CD4-positive, alpha-beta T cell treated with Interferon alpha-2 for 1 hour (primary cell): ENCODE data around the gene TGFBR1.
A peak's percentile ranks its signal among the peaks of the same experiment; 100 is the strongest.

Source experiments
- DNase-seq, 2 donors: peaks; one replicate each; pipeline ENCODE4 v3.0.0-alpha.2; 2020 to 2022

TGFBR1 gene

GRCh38 chr9:99104459-99105151, at the start of gene TGFBR1:
Gene TGFBR1, plus strand, starts transcription at chr9:99105113. Its CDS starts 93 bp downstream, at chr9:99105206.
- peak; percentile 92 to 96 for DNase-seq

DNA sequence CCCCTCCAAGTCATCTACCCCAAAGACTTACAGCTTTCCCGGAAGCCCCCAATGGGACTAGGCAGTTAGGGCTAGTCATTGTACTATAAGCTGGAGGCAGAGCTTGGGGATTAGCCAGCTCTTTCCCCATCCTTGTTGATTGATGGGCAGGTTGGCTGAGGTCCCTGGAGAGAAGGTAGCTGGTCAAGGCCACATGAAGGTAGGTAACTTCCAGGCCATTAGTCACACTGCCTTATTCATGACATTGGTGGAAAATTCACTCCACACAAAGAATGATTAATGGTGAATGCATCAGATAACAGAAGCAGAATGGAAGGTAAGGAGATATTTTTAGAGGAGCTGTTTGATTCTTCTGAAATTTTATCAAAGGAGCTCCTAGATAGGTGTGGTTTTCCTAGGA, 49.5 kb upstream of the TGFBR1 start:
- DNase-seq: no peak

DNA sequence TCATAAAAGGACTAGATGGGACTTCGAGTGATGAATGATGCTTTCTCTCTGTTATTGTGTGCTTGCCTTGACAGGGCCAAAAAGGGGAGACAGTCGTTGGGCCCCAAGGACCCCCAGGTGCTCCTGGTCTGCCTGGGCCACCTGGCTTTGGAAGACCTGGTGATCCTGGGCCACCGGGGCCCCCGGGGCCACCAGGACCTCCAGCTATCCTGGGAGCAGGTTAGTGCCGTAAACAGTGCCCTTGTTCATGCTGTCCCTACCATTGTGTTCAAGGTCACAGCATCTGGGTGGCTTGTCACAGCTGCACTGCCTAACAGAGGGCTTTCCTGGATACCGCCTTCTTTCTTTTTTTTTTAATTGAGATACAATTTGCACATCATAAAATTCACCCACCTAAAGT, 48.7 kb upstream of the TGFBR1 start:
- DNase-seq: no peak

GRCh38 chr9:99056886-99057664, 47.8 kb upstream of the TGFBR1 start:
- DNase-seq: peak in 1 of 2 donors; percentile 52

GRCh38 chr9:99057665-99058625, 47.0 kb upstream of the TGFBR1 start:
- peak; percentile 56 to 76 for DNase-seq

GRCh38 chr9:99058964-99059921, 45.7 kb upstream of the TGFBR1 start:
- peak; percentile 27 to 52 for DNase-seq

DNA sequence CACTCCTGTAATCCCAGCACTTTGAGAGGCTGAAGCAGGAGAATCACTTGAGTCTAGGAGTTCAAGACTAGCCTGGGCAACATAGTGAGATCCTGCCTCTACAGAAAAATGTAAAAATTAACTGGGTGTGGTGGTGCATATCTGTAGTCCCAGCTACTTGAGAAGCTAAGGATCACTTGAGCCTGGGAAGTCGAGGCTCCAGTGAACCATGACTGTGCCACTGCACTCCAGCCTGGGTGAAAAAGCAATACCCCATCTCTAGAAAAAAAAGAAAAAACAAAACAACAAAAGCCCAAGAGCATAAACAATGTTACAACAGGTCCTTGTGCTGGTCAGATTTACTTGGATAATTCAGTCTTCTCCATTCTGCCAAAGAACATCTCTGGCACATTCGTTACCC, 44.3 kb upstream of the TGFBR1 start:
- no peak for DNase-seq

- DNase-seq: no peak
These were observed 42.4 kb upstream of the TGFBR1 start for GRCh38 chr9:99062549-99062948.

DNA sequence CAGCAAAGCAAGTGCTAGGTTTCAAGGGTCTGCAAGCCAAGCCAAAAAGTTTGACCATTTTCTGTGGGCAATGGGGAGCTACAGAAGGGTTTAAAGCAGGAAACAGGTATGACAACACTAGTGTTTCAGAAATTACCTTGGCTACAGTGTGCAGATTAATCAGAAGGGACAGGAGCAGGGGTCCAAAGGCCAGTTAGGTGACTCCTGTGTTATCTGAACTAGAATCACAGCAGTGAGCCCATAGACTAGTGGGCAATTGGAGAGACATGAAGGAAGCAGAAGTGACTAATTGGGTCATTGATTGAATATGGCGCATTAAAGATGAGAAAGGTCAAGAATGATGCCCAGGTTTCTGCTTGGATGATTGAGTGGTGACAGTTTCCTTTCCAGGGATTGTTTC, 41.4 kb upstream of the TGFBR1 start:
- DNase-seq: no peak

DNA sequence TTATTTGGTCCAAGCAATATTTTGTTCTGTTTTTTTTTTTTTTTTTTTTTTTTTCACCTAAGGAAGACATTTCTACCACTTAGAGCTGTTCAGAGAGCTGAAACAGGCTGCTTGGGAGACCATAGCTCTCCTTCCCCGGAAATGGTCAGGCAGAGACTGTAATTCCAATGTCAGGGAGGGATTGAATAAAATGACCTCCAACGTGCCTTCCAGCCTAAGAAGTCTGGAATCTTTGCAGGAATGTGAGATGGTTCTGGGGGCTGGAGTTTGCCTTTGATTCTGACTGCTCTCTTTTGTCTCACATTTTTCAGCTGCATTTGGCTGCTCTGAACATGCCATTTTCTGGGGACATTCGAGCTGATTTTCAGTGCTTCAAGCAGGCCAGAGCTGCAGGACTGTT, 38.3 kb upstream of the TGFBR1 start:
- DNase-seq: no peak

DNA sequence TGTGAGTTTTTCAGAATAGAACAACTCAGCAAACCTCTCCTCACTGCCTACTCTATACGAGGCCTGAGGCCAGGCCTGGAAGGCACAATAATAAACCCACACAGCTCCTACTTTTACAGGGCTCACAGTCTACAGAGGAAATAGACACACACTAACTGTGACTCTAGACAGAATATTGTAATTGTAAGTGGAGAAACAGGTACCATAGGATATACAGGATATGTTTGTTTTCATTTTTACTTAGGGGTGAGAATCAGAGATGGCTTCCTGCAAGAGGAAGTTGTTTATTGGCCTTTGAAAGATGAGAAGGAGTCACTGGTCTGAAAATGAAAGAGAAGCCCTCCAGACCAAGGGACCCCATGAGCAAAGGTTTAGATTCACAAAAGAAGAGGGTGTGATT, 35.8 kb upstream of the TGFBR1 start:
- no peak for DNase-seq

DNA sequence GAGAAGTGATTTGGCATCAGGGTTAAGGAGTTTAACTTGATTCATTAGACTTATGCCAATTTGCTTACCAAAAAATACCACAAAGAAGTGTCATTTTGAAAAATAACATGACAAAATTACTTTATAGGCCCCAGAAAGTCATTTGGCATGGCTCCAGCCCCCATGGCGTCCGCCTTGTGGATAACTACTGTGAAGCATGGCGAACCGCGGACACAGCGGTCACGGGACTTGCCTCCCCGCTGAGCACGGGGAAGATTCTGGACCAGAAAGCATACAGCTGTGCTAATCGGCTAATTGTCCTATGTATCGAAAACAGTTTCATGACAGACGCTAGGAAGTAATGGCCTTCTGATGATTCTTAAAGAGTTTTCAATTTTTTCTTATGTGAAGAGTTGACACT, 35.4 kb upstream of the TGFBR1 start:
- no peak for DNase-seq

GRCh38 chr9:99070681-99071080, 34.2 kb upstream of the TGFBR1 start:
- DNase-seq: no peak

GRCh38 chr9:99071313-99072039, 33.4 kb upstream of the TGFBR1 start:
- DNase-seq: no peak

GRCh38 chr9:99072040-99072394, 32.9 kb upstream of the TGFBR1 start:
- no peak for DNase-seq

DNA sequence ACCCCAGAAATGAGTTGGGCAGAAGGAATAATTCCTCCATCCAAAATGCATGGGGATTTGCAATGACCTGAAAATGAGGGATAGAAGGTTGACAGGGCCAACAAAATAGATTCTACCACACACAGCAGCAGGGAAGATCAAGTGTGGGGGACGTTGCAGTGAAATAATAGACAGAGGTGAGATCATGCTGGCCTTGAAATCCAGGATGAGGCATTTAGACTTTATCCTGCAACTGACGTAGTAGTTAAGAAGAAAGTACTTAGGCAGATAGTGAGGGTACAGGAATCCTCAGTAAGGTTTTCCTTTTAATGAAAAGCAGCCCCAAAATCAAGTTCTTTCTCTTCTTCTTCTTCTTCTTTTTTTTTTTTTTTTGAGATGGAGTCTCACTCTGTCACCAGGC, 31.6 kb upstream of the TGFBR1 start:
- no peak for DNase-seq

DNA sequence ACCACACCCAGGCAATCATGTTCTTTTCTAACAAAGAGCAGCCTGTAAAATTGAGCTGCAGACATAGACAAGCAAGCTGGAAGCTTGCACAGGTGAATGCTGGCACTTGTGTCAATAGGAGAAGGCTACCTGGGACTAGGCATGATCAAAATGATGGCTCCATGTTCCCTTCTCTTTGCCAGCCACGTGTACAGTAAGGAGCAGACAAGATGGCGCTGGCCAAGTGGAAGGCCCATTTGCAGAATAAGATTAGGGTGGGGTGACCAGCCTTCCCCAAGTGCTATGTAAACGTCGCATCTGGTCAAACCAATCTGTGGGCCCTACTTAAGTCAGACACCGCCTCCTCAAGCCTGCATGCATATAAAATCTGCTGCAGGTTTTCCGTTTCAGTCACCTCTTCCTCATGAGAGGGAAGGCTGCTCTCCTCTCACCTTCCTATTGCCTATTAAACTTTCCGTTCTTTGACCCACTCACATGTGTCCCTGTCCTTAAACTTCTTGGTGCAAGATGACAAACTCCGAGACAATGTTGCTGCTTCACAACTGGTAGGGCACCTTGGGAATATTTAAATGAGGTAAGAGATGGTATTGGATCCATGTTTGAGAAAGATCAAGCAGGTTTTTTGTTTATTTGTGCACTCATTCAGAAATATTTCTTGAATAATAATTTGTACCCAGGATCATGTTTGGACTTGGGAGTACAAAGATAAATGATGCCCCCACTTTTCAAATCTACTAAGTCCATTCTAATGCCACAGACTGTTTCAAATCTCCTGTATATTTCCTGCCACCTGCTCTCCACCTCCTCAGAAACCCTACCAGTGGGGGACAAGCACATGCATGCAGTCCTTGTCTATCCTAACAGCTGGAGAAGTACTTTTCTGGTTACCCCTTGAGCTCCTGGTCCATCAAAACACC, 30.7 kb upstream of the TGFBR1 start:
- no peak for DNase-seq

DNA sequence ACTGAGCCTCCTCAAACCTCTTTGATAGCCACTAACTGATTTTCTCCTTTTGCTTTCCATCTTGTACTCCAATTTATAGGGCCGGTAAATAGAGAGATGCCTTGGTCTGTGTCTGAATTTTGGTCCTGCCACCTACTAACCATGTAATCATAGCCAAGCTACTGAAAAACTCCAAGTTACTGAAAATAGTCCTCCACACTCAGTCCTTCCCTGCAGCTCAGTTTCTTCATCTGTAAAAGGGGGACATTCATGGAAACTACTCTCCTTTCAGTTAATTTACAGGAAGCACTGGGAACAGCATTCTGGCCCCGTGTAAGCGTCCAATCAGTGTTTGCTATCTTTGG, 30.0 kb upstream of the TGFBR1 start:
- DNase-seq: no peak

GRCh38 chr9:99075246-99075912, 29.5 kb upstream of the TGFBR1 start:
- no peak for DNase-seq

- DNase-seq: no peak
These were observed 28.9 kb upstream of the TGFBR1 start for GRCh38 chr9:99076030-99076429.
